Measurements from ENCODE around the gene OTOS. TPM values are rescaled to one million over a fixed set of nuclear protein-coding genes. Genes with fewer than 3 reads are reported as not detected.

The OTOS gene
- total RNA-seq, 1 experiment from 2014 or later = not detected

- TF ChIP-seq SIN3A (IDR thresholded peaks at IDR 0.05; ENCODE audit: borderline replicate concordance, insufficient read depth, low read depth, low read length) (no peak), TCF7L2 (IDR thresholded peaks at IDR 0.05; ENCODE audit: low read depth, low read length) (no peak), POLR2AphosphoS5 (IDR thresholded peaks at IDR 0.05; ENCODE audit: low read depth, low read length) (no peak)
- TF ChIP-seq, protein P1, sequence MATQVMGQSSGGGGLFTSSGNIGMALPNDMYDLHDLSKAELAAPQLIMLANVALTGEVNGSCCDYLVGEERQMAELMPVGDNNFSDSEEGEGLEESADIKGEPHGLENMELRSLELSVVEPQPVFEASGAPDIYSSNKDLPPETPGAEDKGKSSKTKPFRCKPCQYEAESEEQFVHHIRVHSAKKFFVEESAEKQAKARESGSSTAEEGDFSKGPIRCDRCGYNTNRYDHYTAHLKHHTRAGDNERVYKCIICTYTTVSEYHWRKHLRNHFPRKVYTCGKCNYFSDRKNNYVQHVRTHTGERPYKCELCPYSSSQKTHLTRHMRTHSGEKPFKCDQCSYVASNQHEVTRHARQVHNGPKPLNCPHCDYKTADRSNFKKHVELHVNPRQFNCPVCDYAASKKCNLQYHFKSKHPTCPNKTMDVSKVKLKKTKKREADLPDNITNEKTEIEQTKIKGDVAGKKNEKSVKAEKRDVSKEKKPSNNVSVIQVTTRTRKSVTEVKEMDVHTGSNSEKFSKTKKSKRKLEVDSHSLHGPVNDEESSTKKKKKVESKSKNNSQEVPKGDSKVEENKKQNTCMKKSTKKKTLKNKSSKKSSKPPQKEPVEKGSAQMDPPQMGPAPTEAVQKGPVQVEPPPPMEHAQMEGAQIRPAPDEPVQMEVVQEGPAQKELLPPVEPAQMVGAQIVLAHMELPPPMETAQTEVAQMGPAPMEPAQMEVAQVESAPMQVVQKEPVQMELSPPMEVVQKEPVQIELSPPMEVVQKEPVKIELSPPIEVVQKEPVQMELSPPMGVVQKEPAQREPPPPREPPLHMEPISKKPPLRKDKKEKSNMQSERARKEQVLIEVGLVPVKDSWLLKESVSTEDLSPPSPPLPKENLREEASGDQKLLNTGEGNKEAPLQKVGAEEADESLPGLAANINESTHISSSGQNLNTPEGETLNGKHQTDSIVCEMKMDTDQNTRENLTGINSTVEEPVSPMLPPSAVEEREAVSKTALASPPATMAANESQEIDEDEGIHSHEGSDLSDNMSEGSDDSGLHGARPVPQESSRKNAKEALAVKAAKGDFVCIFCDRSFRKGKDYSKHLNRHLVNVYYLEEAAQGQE (IDR thresholded peaks at IDR 0.05; ENCODE audit: insufficient read depth in 1 of 2, low read depth in 2 of 2, low read length in 1 of 2) = no peak
- TF ChIP-seq, protein P2, sequence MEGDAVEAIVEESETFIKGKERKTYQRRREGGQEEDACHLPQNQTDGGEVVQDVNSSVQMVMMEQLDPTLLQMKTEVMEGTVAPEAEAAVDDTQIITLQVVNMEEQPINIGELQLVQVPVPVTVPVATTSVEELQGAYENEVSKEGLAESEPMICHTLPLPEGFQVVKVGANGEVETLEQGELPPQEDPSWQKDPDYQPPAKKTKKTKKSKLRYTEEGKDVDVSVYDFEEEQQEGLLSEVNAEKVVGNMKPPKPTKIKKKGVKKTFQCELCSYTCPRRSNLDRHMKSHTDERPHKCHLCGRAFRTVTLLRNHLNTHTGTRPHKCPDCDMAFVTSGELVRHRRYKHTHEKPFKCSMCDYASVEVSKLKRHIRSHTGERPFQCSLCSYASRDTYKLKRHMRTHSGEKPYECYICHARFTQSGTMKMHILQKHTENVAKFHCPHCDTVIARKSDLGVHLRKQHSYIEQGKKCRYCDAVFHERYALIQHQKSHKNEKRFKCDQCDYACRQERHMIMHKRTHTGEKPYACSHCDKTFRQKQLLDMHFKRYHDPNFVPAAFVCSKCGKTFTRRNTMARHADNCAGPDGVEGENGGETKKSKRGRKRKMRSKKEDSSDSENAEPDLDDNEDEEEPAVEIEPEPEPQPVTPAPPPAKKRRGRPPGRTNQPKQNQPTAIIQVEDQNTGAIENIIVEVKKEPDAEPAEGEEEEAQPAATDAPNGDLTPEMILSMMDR (IDR thresholded peaks at IDR 0.05) = no peak
- CTCF ChIA-PET = no interaction called here
- DNase-seq (ENCODE audit: low read depth, low spot score) = no peak
- no peaks in the 10 kb centered on the region for H3K9me3 ChIP-seq (ENCODE audit: control insufficient read depth, insufficient read depth, low read depth, low read length)
- in situ Hi-C loops (cut with HindIII; ENCODE audit: low pct_unique_long_range_greater_than_20kb, low sequenced_read_pairs) = no loop called here
- intact Hi-C loops (cut with micrococcal nuclease; ENCODE audit: unreplicated experiment) = no loop called here
- H3K36me3 ChIP-seq (ENCODE audit: control insufficient read depth, insufficient read depth, low read length) = no peaks in the 10 kb centered on the region
- H3K4me3 ChIP-seq (ENCODE audit: low read depth in 2 of 2, low read length in 2 of 2) = no peak overlapping the region
- POLR2A ChIA-PET = interaction anchor here (0.6 kb wide), 1 partner anchor 498 kb away, joined by 3 read pairs; no protein-coding TSS in a partner anchor
- peaks cover 12% of the 10 kb centered on the region for H3K27me3 ChIP-seq (ENCODE audit: control insufficient read depth, insufficient read depth, low read length)
- no TSS peak for BruUV-seq (replicated peaks)
- ATAC-seq = no peak
- H3K27ac ChIP-seq (ENCODE audit: low read length) = no peak overlapping the region
- H3K4me1 ChIP-seq (ENCODE audit: control insufficient read depth, insufficient read depth, low read length) = no peaks in the 10 kb centered on the region
Observed at GRCh38 chr2:240170883-240171282, 30.4 kb upstream of the OTOS start.

DNA sequence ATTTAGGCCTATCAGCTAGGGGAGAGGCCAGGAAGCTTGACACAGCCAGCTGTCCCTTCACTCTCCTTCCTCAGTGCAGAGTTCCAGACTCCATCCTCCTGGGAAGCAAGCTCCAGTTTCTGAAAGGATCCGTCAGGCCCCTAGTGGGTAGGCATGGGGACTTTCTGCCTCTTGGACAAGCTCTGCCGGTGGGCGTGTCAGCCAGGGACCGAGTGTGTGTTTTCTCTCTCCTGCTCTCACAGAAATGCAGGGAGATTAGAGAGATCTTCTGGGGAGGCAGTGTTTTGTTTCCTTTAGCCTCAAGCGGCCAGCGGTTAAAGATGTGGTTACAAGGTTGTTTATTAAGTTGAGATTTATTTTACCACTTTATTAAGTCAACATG lies 29.9 kb upstream of the OTOS start:
- Histone ChIP-seq H3K4me3 (ENCODE audit: low read depth in 2 of 2, low read length in 2 of 2) (no peak overlapping the region), H3K27ac (ENCODE audit: low read length) (no peak overlapping the region), H3K4me1 (ENCODE audit: control insufficient read depth, insufficient read depth, low read length) (no peaks in the 10 kb centered on the region), H3K9me3 (ENCODE audit: control insufficient read depth, insufficient read depth, low read depth, low read length) (no peaks in the 10 kb centered on the region), H3K36me3 (ENCODE audit: control insufficient read depth, insufficient read depth, low read length) (no peaks in the 10 kb centered on the region), H3K27me3 (ENCODE audit: control insufficient read depth, insufficient read depth, low read length) (peaks cover 7% of the 10 kb centered on the region)
- TF ChIP-seq, protein P2 (IDR thresholded peaks at IDR 0.05) = no peak
- TF ChIP-seq TCF7L2 (IDR thresholded peaks at IDR 0.05; ENCODE audit: low read depth, low read length) (no peak), POLR2AphosphoS5 (IDR thresholded peaks at IDR 0.05; ENCODE audit: low read depth, low read length) (no peak), SIN3A (IDR thresholded peaks at IDR 0.05; ENCODE audit: borderline replicate concordance, insufficient read depth, low read depth, low read length) (no peak)
- TF ChIP-seq, protein P1 (IDR thresholded peaks at IDR 0.05; ENCODE audit: insufficient read depth in 1 of 2, low read depth in 2 of 2, low read length in 1 of 2) = no peak
- in situ Hi-C loops (cut with HindIII; ENCODE audit: low pct_unique_long_range_greater_than_20kb, low sequenced_read_pairs) (no loop called here), intact Hi-C loops (cut with micrococcal nuclease; ENCODE audit: unreplicated experiment) (no loop called here)
- ATAC-seq (no peak), DNase-seq (ENCODE audit: low read depth, low spot score) (no peak)
- POLR2A ChIA-PET = interaction anchor here (0.6 kb wide), 1 partner anchor 498 kb away, joined by 3 read pairs; no protein-coding TSS in a partner anchor
- BruUV-seq (replicated peaks) = no TSS peak
- CTCF ChIA-PET = no interaction called here
